HG03108 (cell line): ENCODE data around the gene TSEN2.

Experiments
- ATAC-seq: cut with Tn5 transposase; IDR thresholded peaks from one replicate; pipeline ENCODE4 v1.9.1; 2021; ENCODE audit warnings: moderate library complexity; ENCODE audit not compliant: unreplicated experiment

Gene TSEN2

GRCh38 chr3:12545473-12545791, 61.2 kb downstream of the TSEN2 start, which contains the start of gene MKRN2OS:
TSS of gene MKRN2OS (minus strand) at chr3:12545499. CDS start at chr3:12545464, 35 bp downstream.
- no peak for ATAC-seq

GRCh38 chr3:12549971-12550760, 65.9 kb downstream of the TSEN2 start:
- ATAC-seq: no peak

GRCh38 chr3:12553921-12554391, 69.7 kb downstream of the TSEN2 start:
- ATAC-seq: no peak

GRCh38 chr3:12556314-12556689, 72.0 kb downstream of the TSEN2 start:
- no peak for ATAC-seq

DNA sequence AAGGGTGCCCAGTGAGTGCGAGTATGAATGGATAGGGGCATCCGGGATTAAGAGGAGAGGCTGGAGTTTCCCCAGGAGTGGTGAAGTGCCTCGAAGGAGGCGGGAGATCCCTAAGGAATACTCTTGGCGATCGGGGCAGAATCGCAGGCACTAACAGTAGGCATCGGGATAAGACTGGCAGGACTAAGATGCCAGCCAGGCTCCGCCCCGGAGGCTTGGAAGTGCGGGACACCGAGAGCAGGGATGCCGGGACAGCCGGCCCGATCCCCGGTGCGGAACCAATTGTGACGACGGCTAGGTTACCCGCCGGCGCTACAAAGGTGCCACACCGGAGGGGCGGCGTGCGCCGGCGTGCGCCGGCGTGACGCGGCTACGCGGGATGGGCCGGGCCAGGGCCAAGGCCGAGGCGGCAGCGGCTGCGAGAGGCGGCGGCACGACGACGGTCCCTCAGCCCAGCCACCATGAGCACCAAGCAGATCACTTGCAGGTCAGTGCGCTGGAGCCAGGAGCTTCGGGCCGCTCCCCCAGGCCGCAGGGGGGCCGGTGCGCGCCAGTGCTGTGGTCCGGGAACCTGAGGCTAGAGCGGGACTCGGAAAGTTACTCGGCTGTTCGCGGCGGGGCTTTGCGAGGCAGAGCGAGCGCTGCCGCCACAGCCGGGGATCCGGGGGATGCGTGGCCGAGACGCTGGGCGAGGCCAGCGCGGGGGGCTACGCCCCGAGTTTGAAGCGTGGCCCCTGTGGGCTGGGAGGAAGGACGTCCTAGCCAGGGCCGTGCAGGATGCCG, 72.6 kb downstream of the TSEN2 start, which contains the start of gene MKRN2:
MKRN2 (plus strand) TSS at position 398 of the 783 bp plus-strand sequence; CDS start at position 462, 64 bp downstream.
- ATAC-seq: peak; percentile 81

DNA sequence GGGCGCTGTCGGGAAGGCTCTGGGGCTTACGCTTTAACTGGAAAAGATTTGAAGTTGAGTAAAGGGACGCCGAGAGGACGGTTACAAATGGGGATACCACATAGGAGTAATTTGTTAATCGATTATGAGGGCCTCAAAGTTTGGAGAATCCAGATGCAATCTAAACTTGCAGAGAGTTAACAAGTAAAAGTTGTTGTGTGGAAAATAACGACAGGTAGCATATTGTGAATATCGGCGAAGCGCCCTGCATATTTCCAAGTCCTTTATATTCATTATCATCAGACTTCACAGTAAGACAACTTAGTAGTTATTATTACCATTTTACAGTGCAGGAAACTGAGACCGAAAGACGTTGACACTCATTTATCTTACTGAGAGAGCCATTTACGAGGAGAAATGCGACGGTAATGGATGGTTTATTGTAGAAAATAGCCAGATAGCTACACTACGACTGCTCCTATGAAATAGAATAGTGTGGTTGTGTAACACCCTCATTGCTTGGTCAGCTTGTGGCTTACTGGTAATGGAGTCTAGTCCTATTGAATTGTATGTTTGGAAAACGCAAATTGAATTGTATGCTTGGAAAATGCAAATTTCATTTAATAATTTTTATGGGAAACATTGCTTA, 73.3 kb downstream of the TSEN2 start:
- ATAC-seq: no peak

DNA sequence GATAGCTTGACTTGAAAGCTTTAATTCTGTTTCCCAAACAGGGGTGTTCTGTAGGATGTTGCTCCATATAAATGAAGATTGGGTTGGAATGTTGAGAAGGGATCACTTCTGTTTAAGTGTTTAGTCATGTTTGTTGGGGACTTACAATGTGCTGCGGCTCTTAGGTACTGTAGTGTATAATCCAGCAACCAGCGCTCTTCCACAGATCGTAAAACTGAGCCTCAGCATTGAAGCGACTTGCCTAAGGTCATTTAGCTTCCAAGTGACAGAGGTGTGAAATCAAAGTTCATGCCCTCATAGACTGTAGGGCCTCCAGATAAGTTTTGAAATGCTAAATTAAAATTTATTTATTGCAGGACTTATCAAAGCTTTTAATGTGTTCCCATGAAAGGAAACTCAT, 74.4 kb downstream of the TSEN2 start:
- ATAC-seq: no peak

DNA sequence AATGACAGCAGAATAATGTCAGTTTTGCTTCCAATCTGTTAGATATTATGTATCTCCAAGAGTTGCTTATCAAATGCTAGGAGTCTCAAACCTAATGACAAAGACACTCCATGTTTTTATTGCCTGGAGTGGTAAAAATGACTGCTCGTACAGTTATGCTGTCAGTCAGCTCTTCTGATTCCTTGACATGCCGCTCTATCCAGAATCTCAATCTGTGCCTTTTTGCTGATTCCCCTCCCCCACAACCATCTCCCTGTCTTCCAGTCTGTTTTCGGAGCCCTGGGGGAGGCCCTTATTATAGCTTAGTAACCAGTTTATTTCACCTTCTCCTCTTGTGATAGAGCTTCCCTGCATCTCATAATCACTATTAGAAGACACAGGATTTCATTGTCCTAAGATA, 75.2 kb downstream of the TSEN2 start:
- ATAC-seq: no peak

- no peak for ATAC-seq
Measured at GRCh38 chr3:12560505-12561190, 76.4 kb downstream of the TSEN2 start.

- ATAC-seq: no peak
Measured at GRCh38 chr3:12561397-12561796, 77.1 kb downstream of the TSEN2 start.

DNA sequence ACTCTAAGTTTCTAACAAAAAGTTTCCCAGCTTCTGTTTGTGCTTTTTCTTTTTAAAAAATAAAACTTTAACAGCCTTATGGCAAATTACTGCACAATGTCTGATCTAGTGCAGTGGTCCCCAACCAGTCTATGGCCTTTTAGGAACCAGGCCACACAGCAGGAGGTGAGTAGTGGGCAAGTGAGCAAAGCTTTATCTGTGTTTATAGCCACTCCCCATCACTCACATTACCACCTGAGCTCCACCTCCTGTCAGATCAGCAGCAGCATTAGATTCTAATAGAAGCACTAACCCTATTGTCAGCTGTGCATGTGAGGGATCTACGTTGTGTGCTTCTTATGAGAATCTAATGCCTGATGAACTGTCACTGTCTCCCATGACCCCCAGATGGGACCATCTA, 78.2 kb downstream of the TSEN2 start:
- ATAC-seq: no peak

- no peak for ATAC-seq
Measured at GRCh38 chr3:12566976-12567375, 82.7 kb downstream of the TSEN2 start.

DNA sequence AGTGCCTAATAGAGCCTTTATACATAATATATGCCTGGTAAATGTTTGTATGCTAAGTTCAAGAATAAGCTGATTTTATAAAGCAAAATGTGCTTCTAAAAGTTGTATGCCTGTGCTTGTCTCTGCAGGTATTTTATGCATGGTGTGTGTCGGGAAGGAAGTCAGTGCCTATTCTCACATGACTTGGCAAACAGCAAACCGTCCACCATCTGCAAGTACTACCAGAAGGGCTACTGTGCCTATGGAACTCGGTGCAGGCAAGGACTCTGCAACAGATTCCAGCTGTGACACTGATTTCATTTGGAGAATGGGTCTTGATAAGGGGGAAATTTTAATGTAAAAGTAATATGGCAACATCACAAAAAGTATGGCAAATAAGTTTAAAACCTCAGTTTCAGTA, 84.5 kb downstream of the TSEN2 start:
- ATAC-seq: no peak

DNA sequence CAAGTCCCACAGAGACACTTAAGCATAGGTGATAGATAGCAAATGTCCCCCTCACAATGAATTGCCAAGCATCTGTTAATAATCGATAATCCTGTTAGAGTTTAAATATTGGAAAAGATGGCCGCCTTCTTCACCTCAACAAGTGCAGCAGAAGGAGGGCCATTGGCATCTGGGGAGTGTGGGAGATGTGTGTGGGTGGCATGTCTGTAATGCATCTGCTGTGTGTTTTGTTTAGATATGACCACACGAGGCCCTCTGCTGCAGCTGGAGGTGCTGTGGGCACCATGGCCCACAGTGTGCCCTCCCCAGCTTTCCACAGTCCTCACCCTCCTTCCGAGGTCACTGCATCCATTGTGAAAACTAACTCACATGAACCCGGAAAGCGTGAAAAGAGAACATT, 85.6 kb downstream of the TSEN2 start:
- no peak for ATAC-seq

DNA sequence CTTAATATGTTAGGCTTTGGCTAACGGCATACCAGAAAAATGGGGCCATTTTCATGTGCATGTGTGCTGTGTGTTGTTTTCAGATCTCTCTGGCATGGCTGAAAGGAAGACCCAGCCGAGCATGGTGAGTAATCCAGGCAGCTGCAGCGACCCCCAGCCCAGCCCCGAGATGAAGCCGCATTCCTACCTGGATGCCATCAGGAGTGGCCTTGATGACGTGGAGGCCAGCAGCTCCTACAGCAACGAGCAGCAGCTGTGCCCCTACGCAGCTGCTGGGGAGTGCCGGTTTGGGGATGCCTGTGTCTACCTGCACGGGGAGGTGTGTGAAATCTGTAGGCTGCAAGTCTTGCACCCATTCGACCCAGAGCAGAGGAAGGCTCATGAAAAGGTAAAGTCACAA, 87.7 kb downstream of the TSEN2 start:
- no peak for ATAC-seq

DNA sequence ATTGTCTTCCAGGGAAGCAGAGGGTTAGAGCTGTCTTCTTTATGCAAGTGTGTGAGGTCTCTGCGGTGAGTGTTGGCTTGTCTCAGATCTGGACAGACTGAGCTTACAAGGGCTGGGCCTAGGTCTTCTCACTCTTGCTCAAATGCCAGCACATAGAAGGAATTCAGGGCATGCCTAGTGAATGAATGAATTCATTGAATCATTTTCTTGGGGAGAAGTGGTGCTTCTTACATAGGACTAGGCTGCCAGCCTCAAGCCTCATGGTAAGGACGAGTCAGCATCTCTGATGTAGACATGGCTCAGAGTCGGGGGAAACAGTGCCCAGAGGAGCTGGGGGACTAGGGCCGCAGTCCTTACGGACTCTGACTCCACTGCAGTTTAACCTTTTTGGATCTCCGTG, 89.9 kb downstream of the TSEN2 start:
- no peak for ATAC-seq

- no peak for ATAC-seq
Measured at GRCh38 chr3:12574661-12575060, 90.4 kb downstream of the TSEN2 start.

DNA sequence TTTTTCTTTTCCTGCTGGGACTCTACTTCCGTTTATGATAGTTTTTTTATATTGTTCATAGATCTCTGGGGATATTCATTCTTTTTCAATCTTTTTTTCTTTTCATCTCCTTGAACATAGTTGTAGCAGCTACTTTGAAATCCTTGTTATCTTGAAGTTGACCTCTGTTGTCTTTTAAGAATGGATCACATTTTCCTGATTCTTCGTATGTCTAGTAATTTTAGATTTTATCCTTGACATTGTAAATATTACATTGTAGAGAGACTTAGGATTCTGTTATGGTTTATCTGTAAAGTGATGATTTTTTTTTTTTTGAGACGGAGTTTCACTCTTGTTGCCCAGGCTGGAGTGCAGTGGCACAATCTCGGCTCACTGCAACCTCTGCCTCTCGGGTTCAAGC, 93.1 kb downstream of the TSEN2 start:
- ATAC-seq: no peak

- ATAC-seq: no peak
Measured at GRCh38 chr3:12578742-12579141, 94.5 kb downstream of the TSEN2 start.

GRCh38 chr3:12579456-12579855, 95.2 kb downstream of the TSEN2 start:
- ATAC-seq: no peak

- no peak for ATAC-seq
Measured at GRCh38 chr3:12579905-12580304, 95.6 kb downstream of the TSEN2 start.
